ENCODE data around the gene COL13A1. TPM values are rescaled to one million over a fixed set of nuclear protein-coding genes. Genes with fewer than 3 reads are reported as not detected.

Gene COL13A1
- total and polyA plus RNA-seq, 2 of the 8 experiments (the other 6 are each of a cell fraction or from before 2014, with no cell fraction given) = 2.6 to 5.2 TPM

DNA sequence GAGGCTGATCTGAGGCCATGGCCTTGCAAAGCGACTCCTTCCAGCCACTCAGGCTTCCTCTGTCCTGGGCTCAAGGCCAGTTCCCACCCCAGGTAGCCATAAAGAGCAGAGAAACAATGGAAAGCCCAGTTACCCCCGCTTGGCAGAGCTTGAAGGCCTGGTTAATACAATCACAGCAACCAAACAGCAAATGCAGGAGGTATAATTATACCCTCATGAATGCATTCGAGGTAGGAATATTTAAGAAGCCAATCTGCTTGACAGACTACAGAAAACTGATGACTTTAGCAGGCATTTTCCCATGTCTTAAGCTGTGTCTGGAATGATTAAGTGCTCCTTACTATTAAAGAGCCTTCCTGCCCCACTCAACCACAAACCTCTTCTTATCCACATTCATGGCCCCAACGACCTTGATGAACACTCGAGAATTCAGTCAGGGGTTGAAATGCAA, 136.9 kb downstream of the COL13A1 start:
- H3K9ac ChIP-seq (replicated peaks in 1 of 4; ENCODE audit: extremely low read depth in 1 of 4, low read depth in 3 of 4, low read length in 3 of 4) = no peak overlapping the region
- H3K9me3 ChIP-seq (ENCODE audit: insufficient read depth in 2 of 2, low read depth in 1 of 2, low read length in 1 of 2) = no peaks in the 10 kb centered on the region
- no peaks in the 10 kb centered on the region for H3K79me1 ChIP-seq (ENCODE audit: low read depth, low read length)
- H2BK120ac ChIP-seq (replicated peaks; ENCODE audit: low read depth, low read length) = no peak overlapping the region
- no peak overlapping the region for H3K4me3 ChIP-seq (ENCODE audit: extremely low read depth in 1 of 4, insufficient read depth in 2 of 4, low read depth in 3 of 4, low read length in 4 of 4)
- POLR2A ChIA-PET (ENCODE audit: partially characterized antibody) = no interaction called here
- H3K79me2 ChIP-seq (ENCODE audit: control insufficient read depth in 1 of 2, insufficient read depth in 2 of 2, low read length in 2 of 2) = no peaks in the 10 kb centered on the region
- H2BK20ac ChIP-seq (ENCODE audit: low read length) = no peak overlapping the region
- H3K23ac ChIP-seq (ENCODE audit: insufficient read length) = no peak overlapping the region
- no peak for TF ChIP-seq SP2 (IDR thresholded peaks at IDR 0.05; ENCODE audit: low read length)
- no peak overlapping the region for H2AK5ac ChIP-seq (ENCODE audit: low read depth, low read length)
- no peak overlapping the region for H3K18ac ChIP-seq (ENCODE audit: extremely low read depth, low read length)
- H2BK15ac ChIP-seq (ENCODE audit: low read length) = no peak overlapping the region
- H3K4ac ChIP-seq (replicated peaks; ENCODE audit: insufficient read length, low read depth, low read length) = no peak overlapping the region
- H3K14ac ChIP-seq (ENCODE audit: insufficient read length) = no peak overlapping the region
- H3K23me2 ChIP-seq (ENCODE audit: low read depth, low read length) = no peaks in the 10 kb centered on the region; the same call in 1 of the 2 replicates
- WGBS, 2 experiments (ENCODE audit: extremely low coverage in 1 of 2, insufficient coverage in 1 of 2, insufficient read length in 1 of 2, insufficient replicate concordance in 2 of 2, low coverage in 1 of 2, low lambda C conversion rate in 2 of 2, missing lambda C conversion rate in 1 of 2) = 90% methylated on average over 5 of the region's 5 CpGs; no CpG with 5 or more reads in 1 of the 2 experiments
- H2BK5ac ChIP-seq (ENCODE audit: low read depth, low read length) = no peak overlapping the region
- FAIRE-seq = no peak
- H4K8ac ChIP-seq (ENCODE audit: extremely low read depth, insufficient read depth, low read length) = no peak overlapping the region
- H3K4me1 ChIP-seq (replicated peaks in 1 of 4; ENCODE audit: control insufficient read depth in 3 of 4, insufficient read depth in 4 of 4, low read length in 3 of 4) = no peaks in the 10 kb centered on the region
- H4K91ac ChIP-seq (replicated peaks; ENCODE audit: insufficient read length, low read length) = no peak overlapping the region
- no peak overlapping the region for H3K27ac ChIP-seq (ENCODE audit: low read depth, low read length)
- no peaks in the 10 kb centered on the region for H4K20me1 ChIP-seq (replicated peaks in 1 of 2; ENCODE audit: control insufficient read depth in 1 of 2, insufficient read depth in 2 of 2, low read length in 2 of 2)
- CTCF ChIA-PET (ENCODE audit: partially characterized antibody) = interaction anchor here (0.7 to 9.8 kb wide), 9 partner anchors 20 to 1376 kb away, joined by 3 to 94 read pairs (median 5); no protein-coding TSS in a partner anchor
- H3K4me2 ChIP-seq (ENCODE audit: insufficient read depth in 1 of 2, low read depth in 2 of 2, low read length in 2 of 2) = no peak overlapping the region
- H3K27me3 ChIP-seq (replicated peaks in 1 of 4; ENCODE audit: control insufficient read depth in 3 of 4, extremely low read depth in 1 of 4, insufficient read depth in 3 of 4, low read length in 3 of 4) = no peaks in the 10 kb centered on the region
- no peak for DNase-seq (ENCODE audit: low read depth in 1 of 2, low spot score in 2 of 2)
- no peak overlapping the region for H4K5ac ChIP-seq (ENCODE audit: insufficient read length, low read depth, low read length)
- no peaks in the 10 kb centered on the region for H3K36me3 ChIP-seq (ENCODE audit: control insufficient read depth in 2 of 4, insufficient read depth in 4 of 4, low read length in 3 of 4)
- no peak overlapping the region for H2BK12ac ChIP-seq (ENCODE audit: low read depth, low read length)
- no peak overlapping the region for H2AFZ ChIP-seq (ENCODE audit: low read length)
- no peak overlapping the region for H3K56ac ChIP-seq (replicated peaks; ENCODE audit: insufficient read length, low read depth, low read length)

All from H1 (cell line).